Measurements from ENCODE around the gene TSEN54. TPM values are rescaled to one million over a fixed set of nuclear protein-coding genes. Genes with fewer than 3 reads are reported as not detected.

The TSEN54 gene
- total RNA-seq, 2 experiments from 2014 or later = 29.2 to 35.1 TPM

GRCh38 chr17:75489511-75489955, 26.8 kb upstream of the TSEN54 start:
- ChIA-PET POLR2A (interaction anchor here (0.6 kb wide), 1 partner anchor 16 kb away, joined by 3 read pairs; no protein-coding TSS in a partner anchor), CTCF (interaction anchor here (1.2 kb wide), 1 partner anchor 30 kb away, joined by 3 read pairs; no protein-coding TSS in a partner anchor)
- peaks cover 16% of the 10 kb centered on the region for H3K4me1 Mint-ChIP-seq
- no peaks in the 10 kb centered on the region for H3K9me3 Mint-ChIP-seq (ENCODE audit: low read depth)
- intact Hi-C loops (cut with DNase I, micrococcal nuclease) = no loop called here
- no peaks in the 10 kb centered on the region for H3K27me3 Mint-ChIP-seq
- no peak for DNase-seq
- no peak overlapping the region for H3K4me3 Mint-ChIP-seq
- no peak for ATAC-seq
- H3K27ac Mint-ChIP-seq = no peak overlapping the region
- peaks cover 10% of the 10 kb centered on the region for H3K36me3 Mint-ChIP-seq (ENCODE audit: low read depth)

- ATAC-seq = no peak
- Mint-ChIP-seq H3K4me1 (peaks cover 16% of the 10 kb centered on the region), H3K9me3 (ENCODE audit: low read depth) (no peaks in the 10 kb centered on the region), H3K36me3 (ENCODE audit: low read depth) (peaks cover 10% of the 10 kb centered on the region), H3K27ac (no peak overlapping the region), H3K27me3 (no peaks in the 10 kb centered on the region), H3K4me3 (no peak overlapping the region)
- POLR2A ChIA-PET = no interaction called here
- CTCF ChIA-PET = interaction anchor here (0.7 to 1.2 kb wide), 2 partner anchors 30 to 144 kb away, joined by 3 to 5 read pairs; no protein-coding TSS in a partner anchor
- no peak for DNase-seq
- intact Hi-C loops (cut with DNase I, micrococcal nuclease) = no loop called here
Measured at GRCh38 chr17:75490173-75490743, 26.1 kb upstream of the TSEN54 start.

GRCh38 chr17:75490953-75491649, 25.2 kb upstream of the TSEN54 start:
- Mint-ChIP-seq H3K27ac (no peak overlapping the region), H3K9me3 (ENCODE audit: low read depth) (no peaks in the 10 kb centered on the region), H3K36me3 (ENCODE audit: low read depth) (peaks cover 10% of the 10 kb centered on the region), H3K4me3 (no peak overlapping the region), H3K4me1 (peaks cover 16% of the 10 kb centered on the region), H3K27me3 (no peaks in the 10 kb centered on the region)
- intact Hi-C loops (cut with DNase I, micrococcal nuclease) = no loop called here
- ATAC-seq (no peak), DNase-seq (no peak)
- ChIA-PET CTCF (no interaction called here), POLR2A (no interaction called here)

GRCh38 chr17:75491680-75492079, 24.6 kb upstream of the TSEN54 start:
- H3K9me3 Mint-ChIP-seq (ENCODE audit: low read depth) = no peaks in the 10 kb centered on the region
- ATAC-seq (no peak), DNase-seq (no peak)
- no peaks in the 10 kb centered on the region for H3K27me3 Mint-ChIP-seq
- POLR2A ChIA-PET = no interaction called here
- CTCF ChIA-PET = no interaction called here
- no peak overlapping the region for H3K4me3 Mint-ChIP-seq
- peaks cover 10% of the 10 kb centered on the region for H3K36me3 Mint-ChIP-seq (ENCODE audit: low read depth)
- intact Hi-C loops (cut with DNase I, micrococcal nuclease) = no loop called here
- H3K4me1 Mint-ChIP-seq = peaks cover 13% of the 10 kb centered on the region
- H3K27ac Mint-ChIP-seq = no peak overlapping the region

GRCh38 chr17:75492555-75493168, 23.7 kb upstream of the TSEN54 start:
- Mint-ChIP-seq H3K9me3 (ENCODE audit: low read depth) (no peaks in the 10 kb centered on the region), H3K27ac (no peak overlapping the region), H3K4me1 (peaks cover 3% of the 10 kb centered on the region), H3K4me3 (no peak overlapping the region), H3K27me3 (no peaks in the 10 kb centered on the region), H3K36me3 (ENCODE audit: low read depth) (peaks cover 8% of the 10 kb centered on the region)
- CTCF ChIA-PET = interaction anchor here (1.2 to 1.5 kb wide), 2 partner anchors 10 to 255 kb away, joined by 3 to 4 read pairs; no protein-coding TSS in a partner anchor
- ATAC-seq (no peak), DNase-seq (no peak)
- intact Hi-C loops (cut with DNase I, micrococcal nuclease) = no loop called here
- POLR2A ChIA-PET = no interaction called here

GRCh38 chr17:75493476-75494129, 22.7 kb upstream of the TSEN54 start:
- ChIA-PET CTCF (interaction anchor here (1.2 to 1.5 kb wide), 2 partner anchors 9 to 254 kb away, joined by 3 to 4 read pairs; no protein-coding TSS in a partner anchor), POLR2A (no interaction called here)
- no peak overlapping the region for H3K27ac Mint-ChIP-seq
- DNase-seq (no peak), ATAC-seq (no peak)
- H3K4me3 Mint-ChIP-seq = no peak overlapping the region
- no peaks in the 10 kb centered on the region for H3K9me3 Mint-ChIP-seq (ENCODE audit: low read depth)
- H3K27me3 Mint-ChIP-seq = no peaks in the 10 kb centered on the region
- no peaks in the 10 kb centered on the region for H3K4me1 Mint-ChIP-seq
- H3K36me3 Mint-ChIP-seq (ENCODE audit: low read depth) = peaks cover 9% of the 10 kb centered on the region
- intact Hi-C loops (cut with DNase I, micrococcal nuclease) = no loop called here

GRCh38 chr17:75494326-75494877, 21.9 kb upstream of the TSEN54 start:
- Mint-ChIP-seq H3K27ac (no peak overlapping the region), H3K36me3 (ENCODE audit: low read depth) (peaks cover 11% of the 10 kb centered on the region), H3K9me3 (ENCODE audit: low read depth) (no peaks in the 10 kb centered on the region), H3K4me3 (no peak overlapping the region), H3K4me1 (no peaks in the 10 kb centered on the region), H3K27me3 (no peaks in the 10 kb centered on the region)
- intact Hi-C loops (cut with DNase I, micrococcal nuclease) = no loop called here
- no peak for DNase-seq
- ChIA-PET CTCF (interaction anchor here (0.7 kb wide), 1 partner anchor 62 kb away, joined by 3 read pairs; no protein-coding TSS in a partner anchor), POLR2A (no interaction called here)
- no peak for ATAC-seq

GRCh38 chr17:75496005-75496404, 20.3 kb upstream of the TSEN54 start:
- DNase-seq (no peak), ATAC-seq (no peak)
- no peaks in the 10 kb centered on the region for H3K4me1 Mint-ChIP-seq
- H3K9me3 Mint-ChIP-seq (ENCODE audit: low read depth) = no peaks in the 10 kb centered on the region
- POLR2A ChIA-PET = no interaction called here
- no peak overlapping the region for H3K27ac Mint-ChIP-seq
- CTCF ChIA-PET = interaction anchor here (1.5 kb wide), 1 partner anchor 9 kb away, joined by 3 read pairs; no protein-coding TSS in a partner anchor
- peaks cover 11% of the 10 kb centered on the region for H3K36me3 Mint-ChIP-seq (ENCODE audit: low read depth)
- H3K27me3 Mint-ChIP-seq = no peaks in the 10 kb centered on the region
- H3K4me3 Mint-ChIP-seq = no peak overlapping the region
- intact Hi-C loops (cut with DNase I, micrococcal nuclease) = no loop called here

GRCh38 chr17:75498039-75498725, 18.1 kb upstream of the TSEN54 start:
- CTCF ChIA-PET = interaction anchor here (1.1 kb wide), 1 partner anchor 12 kb away, joined by 3 read pairs; no protein-coding TSS in a partner anchor
- ATAC-seq (no peak), DNase-seq (no peak)

GRCh38 chr17:75498726-75499213, 17.6 kb upstream of the TSEN54 start:
- intact Hi-C loops (cut with DNase I, micrococcal nuclease) = no loop called here
- DNase-seq (no peak), ATAC-seq (no peak)
- POLR2A ChIA-PET = no interaction called here
- Mint-ChIP-seq H3K4me3 (no peak overlapping the region), H3K27me3 (no peaks in the 10 kb centered on the region), H3K9me3 (ENCODE audit: low read depth) (no peaks in the 10 kb centered on the region), H3K36me3 (ENCODE audit: low read depth) (peaks cover 6% of the 10 kb centered on the region), H3K27ac (no peak overlapping the region), H3K4me1 (no peaks in the 10 kb centered on the region)
- CTCF ChIA-PET = interaction anchor here (0.5 to 0.6 kb wide), 2 partner anchors 44 to 763 kb away, joined by 3 to 4 read pairs; no protein-coding TSS in a partner anchor

More at GRCh38 chr17:75498039-75498725, 18.1 kb upstream of the TSEN54 start:
- H3K4me1 Mint-ChIP-seq = no peaks in the 10 kb centered on the region
- POLR2A ChIA-PET = no interaction called here
- intact Hi-C loops (cut with DNase I, micrococcal nuclease) = no loop called here
- no peaks in the 10 kb centered on the region for H3K9me3 Mint-ChIP-seq (ENCODE audit: low read depth)
- H3K27me3 Mint-ChIP-seq = no peaks in the 10 kb centered on the region
- no peak overlapping the region for H3K27ac Mint-ChIP-seq
- no peak overlapping the region for H3K4me3 Mint-ChIP-seq
- peaks cover 6% of the 10 kb centered on the region for H3K36me3 Mint-ChIP-seq (ENCODE audit: low read depth)

Measured in activated CD4-positive, alpha-beta T cell treated with anti-CD3 and anti-CD28 coated beads for 36 hours (primary cell).